ENCODE measurements around the gene ACACB. TPM values are rescaled to one million over a fixed set of nuclear protein-coding genes. Genes with fewer than 3 reads are reported as not detected.

ACACB gene
- total RNA-seq, 1 experiment from 2014 or later = 1.0 TPM

- Mint-ChIP-seq H3K27ac (ENCODE audit: low read depth, unreplicated experiment) (no peak overlapping the region), H3K4me1 (ENCODE audit: insufficient read depth, unreplicated experiment) (no peaks in the 10 kb centered on the region), H3K4me3 (ENCODE audit: unreplicated experiment) (no peak overlapping the region), H3K27me3 (ENCODE audit: insufficient read depth, unreplicated experiment) (no peaks in the 10 kb centered on the region), H3K36me3 (ENCODE audit: insufficient read depth, unreplicated experiment) (peaks cover 6% of the 10 kb centered on the region), H3K9me3 (ENCODE audit: unreplicated experiment) (peaks cover 10% of the 10 kb centered on the region)
- no TSS peak for BruUV-seq (replicated peaks)
- ChIA-PET POLR2A (interaction anchor here (0.7 kb wide), 1 partner anchor 11 kb away, joined by 3 read pairs; no protein-coding TSS in a partner anchor), CTCF (interaction anchor here (0.6 to 7.4 kb wide), 5 partner anchors 65 to 146 kb away, joined by 3 to 125 read pairs (median 4); no protein-coding TSS in a partner anchor)
- no peak for DNase-seq (ENCODE audit: unreplicated experiment)
- intact Hi-C loops (cut with micrococcal nuclease) = no loop called here
- no peak for TF ChIP-seq CTCF (IDR thresholded peaks at IDR 0.05; ENCODE audit: unreplicated experiment)
Measured at GRCh38 chr12:109258607-109259544, 142.5 kb downstream of the ACACB start.

GRCh38 chr12:109259545-109259895, 143.1 kb downstream of the ACACB start:
- peaks cover 7% of the 10 kb centered on the region for H3K9me3 Mint-ChIP-seq (ENCODE audit: unreplicated experiment)
- no peak overlapping the region for H3K27ac Mint-ChIP-seq (ENCODE audit: low read depth, unreplicated experiment)
- no peak for TF ChIP-seq CTCF (IDR thresholded peaks at IDR 0.05; ENCODE audit: unreplicated experiment)
- BruUV-seq (replicated peaks) = no TSS peak
- intact Hi-C loops (cut with micrococcal nuclease) = no loop called here
- H3K4me1 Mint-ChIP-seq (ENCODE audit: insufficient read depth, unreplicated experiment) = peaks cover 6% of the 10 kb centered on the region
- DNase-seq (ENCODE audit: unreplicated experiment) = no peak
- ChIA-PET POLR2A (no interaction called here), CTCF (interaction anchor here (1.0 to 7.4 kb wide), 4 partner anchors 122 to 148 kb away, joined by 3 to 125 read pairs (median 4); no protein-coding TSS in a partner anchor)
- H3K27me3 Mint-ChIP-seq (ENCODE audit: insufficient read depth, unreplicated experiment) = no peaks in the 10 kb centered on the region
- no peak overlapping the region for H3K4me3 Mint-ChIP-seq (ENCODE audit: unreplicated experiment)
- H3K36me3 Mint-ChIP-seq (ENCODE audit: insufficient read depth, unreplicated experiment) = peaks cover 6% of the 10 kb centered on the region

- H3K27me3 Mint-ChIP-seq (ENCODE audit: insufficient read depth, unreplicated experiment) = no peaks in the 10 kb centered on the region
- no peaks in the 10 kb centered on the region for H3K9me3 Mint-ChIP-seq (ENCODE audit: unreplicated experiment)
- intact Hi-C loops (cut with micrococcal nuclease) = no loop called here
- H3K4me3 Mint-ChIP-seq (ENCODE audit: unreplicated experiment) = no peak overlapping the region
- BruUV-seq (replicated peaks) = no TSS peak
- peaks cover 8% of the 10 kb centered on the region for H3K4me1 Mint-ChIP-seq (ENCODE audit: insufficient read depth, unreplicated experiment)
- ChIA-PET POLR2A (interaction anchor here (2.1 kb wide), 1 partner anchor 133 kb away, joined by 6 read pairs; no protein-coding TSS in a partner anchor), CTCF (interaction anchor here (0.7 to 7.4 kb wide), 6 partner anchors 121 to 149 kb away, joined by 3 to 125 read pairs (median 12); no protein-coding TSS in a partner anchor)
- peaks cover 6% of the 10 kb centered on the region for H3K36me3 Mint-ChIP-seq (ENCODE audit: insufficient read depth, unreplicated experiment)
- DNase-seq (ENCODE audit: unreplicated experiment) = no peak
- TF ChIP-seq CTCF (IDR thresholded peaks at IDR 0.05; ENCODE audit: unreplicated experiment) = no peak
- H3K27ac Mint-ChIP-seq (ENCODE audit: low read depth, unreplicated experiment) = no peak overlapping the region
Measured at GRCh38 chr12:109261087-109261486, 144.7 kb downstream of the ACACB start.

GRCh38 chr12:109261939-109262338, 145.6 kb downstream of the ACACB start:
- H3K27ac Mint-ChIP-seq (ENCODE audit: low read depth, unreplicated experiment) = no peak overlapping the region
- no TSS peak for BruUV-seq (replicated peaks)

More at GRCh38 chr12:109261939-109262338, 145.6 kb downstream of the ACACB start:
- ChIA-PET POLR2A (interaction anchor here (1.0 to 2.1 kb wide), 2 partner anchors 85 to 132 kb away, joined by 4 to 6 read pairs; no protein-coding TSS in a partner anchor), CTCF (interaction anchor here (0.6 to 9.6 kb wide), 17 partner anchors 7 to 159 kb away, joined by 3 to 125 read pairs (median 6); no protein-coding TSS in a partner anchor)
- Mint-ChIP-seq H3K4me3 (ENCODE audit: unreplicated experiment) (no peak overlapping the region), H3K9me3 (ENCODE audit: unreplicated experiment) (no peaks in the 10 kb centered on the region), H3K36me3 (ENCODE audit: insufficient read depth, unreplicated experiment) (peaks cover 6% of the 10 kb centered on the region), H3K27me3 (ENCODE audit: insufficient read depth, unreplicated experiment) (no peaks in the 10 kb centered on the region), H3K4me1 (ENCODE audit: insufficient read depth, unreplicated experiment) (peaks cover 8% of the 10 kb centered on the region)
- DNase-seq (ENCODE audit: unreplicated experiment) = no peak
- no peak for TF ChIP-seq CTCF (IDR thresholded peaks at IDR 0.05; ENCODE audit: unreplicated experiment)
- intact Hi-C loops (cut with micrococcal nuclease) = no loop called here

All from MCF 10A (cell line).